ENCODE data around the gene ZG16. TPM values are rescaled to one million over a fixed set of nuclear protein-coding genes. Genes with fewer than 3 reads are reported as not detected.
"Not testable (repeated sequence)": the region's sequence is repeated elsewhere in the genome, so short reads cannot be mapped to it uniquely, and the experiment has no call there.

The ZG16 gene
- total and polyA plus RNA-seq, 8 donors: 0.06 to 0.10 (median 0.07) TPM; not detected in 3

DNA sequence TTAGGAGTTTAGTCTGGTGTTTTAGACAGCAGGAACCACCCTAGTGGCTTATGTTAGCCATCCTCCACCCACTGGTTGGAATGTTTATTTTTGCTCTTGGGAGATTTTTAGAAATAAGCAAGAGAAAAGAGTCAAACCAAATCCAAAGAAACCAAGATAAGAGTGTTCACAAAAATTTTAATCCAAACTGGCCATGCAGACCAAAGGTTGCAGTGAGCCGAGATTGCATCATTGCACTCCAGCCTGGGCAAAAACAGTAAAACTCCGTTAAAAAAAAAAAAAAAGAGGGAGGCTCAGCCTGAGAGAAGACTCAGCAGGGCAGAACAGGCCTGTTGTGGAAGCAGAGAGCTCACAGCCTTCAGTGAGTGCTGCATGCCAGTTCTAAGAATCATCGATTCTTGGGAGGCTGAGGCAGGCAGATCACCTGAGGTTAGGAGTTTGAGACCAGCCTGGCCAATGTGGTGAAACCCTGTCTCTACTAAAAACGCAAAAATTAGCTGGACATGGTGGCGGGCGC lies 20.0 kb upstream of the ZG16 start:
- DNase-seq: peak in 1 of 4 donors; percentile 18
- no peaks in the 10 kb centered on the region for H3K27me3 ChIP-seq
- peak overlapping the region in 1 of 2 donors; percentile 39 for H3K27ac ChIP-seq
- peak; percentile 47 for ATAC-seq
- TF ChIP-seq, protein P1, sequence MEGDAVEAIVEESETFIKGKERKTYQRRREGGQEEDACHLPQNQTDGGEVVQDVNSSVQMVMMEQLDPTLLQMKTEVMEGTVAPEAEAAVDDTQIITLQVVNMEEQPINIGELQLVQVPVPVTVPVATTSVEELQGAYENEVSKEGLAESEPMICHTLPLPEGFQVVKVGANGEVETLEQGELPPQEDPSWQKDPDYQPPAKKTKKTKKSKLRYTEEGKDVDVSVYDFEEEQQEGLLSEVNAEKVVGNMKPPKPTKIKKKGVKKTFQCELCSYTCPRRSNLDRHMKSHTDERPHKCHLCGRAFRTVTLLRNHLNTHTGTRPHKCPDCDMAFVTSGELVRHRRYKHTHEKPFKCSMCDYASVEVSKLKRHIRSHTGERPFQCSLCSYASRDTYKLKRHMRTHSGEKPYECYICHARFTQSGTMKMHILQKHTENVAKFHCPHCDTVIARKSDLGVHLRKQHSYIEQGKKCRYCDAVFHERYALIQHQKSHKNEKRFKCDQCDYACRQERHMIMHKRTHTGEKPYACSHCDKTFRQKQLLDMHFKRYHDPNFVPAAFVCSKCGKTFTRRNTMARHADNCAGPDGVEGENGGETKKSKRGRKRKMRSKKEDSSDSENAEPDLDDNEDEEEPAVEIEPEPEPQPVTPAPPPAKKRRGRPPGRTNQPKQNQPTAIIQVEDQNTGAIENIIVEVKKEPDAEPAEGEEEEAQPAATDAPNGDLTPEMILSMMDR (IDR thresholded peaks at IDR 0.05): no peak
- intact Hi-C loops (cut with DNase I): no loop called here
- H3K4me3 ChIP-seq: no peak overlapping the region
- H3K36me3 ChIP-seq: no peaks in the 10 kb centered on the region
- H3K4me1 ChIP-seq: no peaks in the 10 kb centered on the region
- no peaks in the 10 kb centered on the region for H3K9me3 ChIP-seq

DNA sequence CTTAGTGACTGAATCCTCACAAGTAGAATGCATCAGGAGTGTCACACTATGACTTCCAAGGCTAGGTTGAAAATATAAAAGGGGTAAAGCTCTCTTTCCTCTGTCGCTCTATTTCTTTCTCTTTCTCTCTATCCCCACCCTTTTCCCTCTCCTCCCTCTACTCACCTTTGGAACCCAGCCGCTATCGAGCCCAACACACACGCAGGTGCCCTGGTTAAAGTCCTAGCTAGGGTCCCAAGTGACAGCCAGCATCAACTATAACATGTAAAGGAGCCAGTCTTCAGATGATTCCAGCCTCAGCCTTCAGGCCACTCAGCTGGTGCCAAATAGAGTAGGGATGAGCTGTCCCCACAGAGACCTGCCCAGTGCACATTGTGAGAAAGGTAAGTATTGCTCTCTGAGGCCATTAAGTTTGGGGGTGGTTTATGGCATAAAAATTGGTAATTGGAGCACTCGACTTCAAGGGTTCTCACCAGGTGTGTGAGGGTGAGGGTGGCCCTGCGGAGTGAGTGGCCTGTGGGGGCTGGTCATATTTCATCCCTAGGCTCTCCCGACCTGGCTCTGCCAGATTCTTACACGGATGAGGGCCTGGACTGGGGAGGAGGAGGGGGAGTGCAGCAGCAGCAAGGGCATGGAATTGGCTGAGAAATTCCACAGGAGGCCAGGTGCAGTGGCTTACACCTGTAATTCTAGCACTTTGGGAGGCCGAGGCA lies 17.3 kb upstream of the ZG16 start:
- no peaks in the 10 kb centered on the region for H3K9me3 ChIP-seq
- intact Hi-C loops (cut with DNase I): no loop called here
- no peaks in the 10 kb centered on the region for H3K27me3 ChIP-seq
- no peak overlapping the region for H3K4me3 ChIP-seq
- TF ChIP-seq, protein P1 (IDR thresholded peaks at IDR 0.05): no peak
- DNase-seq: peak in 2 of 4 donors; percentile 50 to 69
- H3K27ac ChIP-seq: no peak overlapping the region
- H3K36me3 ChIP-seq: no peaks in the 10 kb centered on the region
- peak; percentile 74 for ATAC-seq
- H3K4me1 ChIP-seq: peaks cover 0 to 3% of the 10 kb centered on the region in 2 donors

DNA sequence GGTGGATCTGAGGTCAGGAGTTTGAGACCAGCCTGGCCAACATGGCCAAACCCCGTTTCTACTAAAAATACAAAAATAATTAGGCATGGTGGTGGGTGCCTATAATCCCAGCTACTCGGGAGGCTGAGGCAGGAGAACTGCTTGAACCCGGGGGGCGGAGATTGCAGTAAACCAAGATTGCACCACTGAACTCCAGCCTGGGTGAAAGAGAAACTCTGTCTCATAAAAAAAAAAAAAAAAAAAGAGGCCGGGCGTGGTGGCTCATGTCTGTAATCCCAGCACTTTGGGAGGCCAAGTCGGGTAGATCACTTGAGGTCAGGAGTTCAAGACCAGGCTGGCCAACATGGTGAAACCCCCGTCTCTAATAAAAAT lies 16.8 kb upstream of the ZG16 start:
- H3K36me3 ChIP-seq; H3K9me3 ChIP-seq; H3K4me1 ChIP-seq; ATAC-seq; DNase-seq; H3K27me3 ChIP-seq; H3K4me3 ChIP-seq; H3K27ac ChIP-seq; intact Hi-C loops (cut with DNase I): not testable (repeated sequence)

DNA sequence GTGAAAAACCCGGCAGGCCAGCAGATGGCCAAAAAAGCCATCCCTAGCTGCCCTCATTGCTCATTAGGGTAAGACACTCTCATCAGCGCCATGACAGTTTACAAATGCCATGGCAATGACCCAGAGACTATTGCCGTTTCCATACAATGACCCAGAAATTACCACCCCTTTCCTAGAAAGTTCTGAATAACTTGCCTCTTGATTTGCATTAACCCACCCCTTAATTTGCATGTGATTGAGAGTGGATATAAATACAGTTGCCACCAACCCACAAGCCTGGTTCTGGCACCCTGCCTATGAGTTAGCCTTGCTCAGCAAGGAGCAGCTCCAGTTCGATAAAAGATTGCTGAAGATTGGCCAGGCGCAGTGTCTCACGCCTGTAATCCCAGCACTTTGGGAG lies 16.2 kb upstream of the ZG16 start:
- intact Hi-C loops (cut with DNase I): no loop called here
- peaks cover 0 to 3% of the 10 kb centered on the region in 2 donors for H3K4me1 ChIP-seq
- no peaks in the 10 kb centered on the region for H3K36me3 ChIP-seq
- no peaks in the 10 kb centered on the region for H3K9me3 ChIP-seq
- DNase-seq (no peak), ATAC-seq (no peak)
- H3K27me3 ChIP-seq: no peaks in the 10 kb centered on the region
- H3K4me3 ChIP-seq: no peak overlapping the region
- TF ChIP-seq, protein P1 (IDR thresholded peaks at IDR 0.05): no peak
- H3K27ac ChIP-seq: no peak overlapping the region

DNA sequence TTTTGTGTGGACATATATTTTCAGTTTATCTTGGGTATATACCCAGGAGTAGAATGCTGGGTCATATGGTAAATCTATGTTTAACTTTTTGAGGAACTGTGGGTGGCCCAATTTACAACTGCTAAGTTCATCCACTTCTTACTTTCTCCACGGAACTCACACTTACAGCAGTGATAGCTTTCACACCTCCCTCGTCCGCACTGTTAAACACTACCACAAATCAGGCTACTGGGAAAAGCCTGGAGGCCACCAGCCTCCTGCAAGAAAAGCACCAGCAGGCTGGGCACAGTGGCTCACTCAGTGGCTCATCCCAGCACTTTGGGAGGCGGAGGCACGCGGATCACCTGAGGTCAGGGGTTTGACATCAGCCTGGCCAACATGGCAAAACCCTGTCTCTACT lies 14.7 kb upstream of the ZG16 start:
- intact Hi-C loops (cut with DNase I): no loop called here

More for the DNA sequence above, 14.7 kb upstream of the ZG16 start:
- Histone ChIP-seq H3K9me3 (no peaks in the 10 kb centered on the region), H3K36me3 (no peaks in the 10 kb centered on the region), H3K27ac (no peak overlapping the region), H3K4me1 (peaks cover 0 to 3% of the 10 kb centered on the region in 2 donors), H3K4me3 (no peak overlapping the region), H3K27me3 (no peaks in the 10 kb centered on the region)
- DNase-seq: no peak
- ATAC-seq: no peak
- TF ChIP-seq, protein P1 (IDR thresholded peaks at IDR 0.05): no peak
